ENCODE data around the gene TRIM39.

- no peak for TF ChIP-seq POLR2A (IDR thresholded peaks at IDR 0.05; ENCODE audit: low read depth, low read length)
- no peak for TF ChIP-seq POLR2AphosphoS5 (IDR thresholded peaks at IDR 0.05; ENCODE audit: low read depth, low read length)
These were observed 28.6 kb downstream of the TRIM39 start for GRCh38 chr6:30355281-30355680.

All from GM12892 (cell line).